Activated gamma-delta T cell treated with anti-CD3 and anti-CD28 coated beads, Interleukin-2, amount 50 U/mL, for 16 hours (primary cell): ENCODE measurements around the gene SEMA4A.
"Not testable (repeated sequence)": the region's sequence is repeated elsewhere in the genome, so short reads cannot be mapped to it uniquely, and the experiment has no call there.

ENCODE experiments used
- DNase-seq: peaks from one replicate; pipeline ENCODE4 v3.0.0-alpha.2; 2020; ENCODE audit warnings: low read depth

Gene SEMA4A

DNA sequence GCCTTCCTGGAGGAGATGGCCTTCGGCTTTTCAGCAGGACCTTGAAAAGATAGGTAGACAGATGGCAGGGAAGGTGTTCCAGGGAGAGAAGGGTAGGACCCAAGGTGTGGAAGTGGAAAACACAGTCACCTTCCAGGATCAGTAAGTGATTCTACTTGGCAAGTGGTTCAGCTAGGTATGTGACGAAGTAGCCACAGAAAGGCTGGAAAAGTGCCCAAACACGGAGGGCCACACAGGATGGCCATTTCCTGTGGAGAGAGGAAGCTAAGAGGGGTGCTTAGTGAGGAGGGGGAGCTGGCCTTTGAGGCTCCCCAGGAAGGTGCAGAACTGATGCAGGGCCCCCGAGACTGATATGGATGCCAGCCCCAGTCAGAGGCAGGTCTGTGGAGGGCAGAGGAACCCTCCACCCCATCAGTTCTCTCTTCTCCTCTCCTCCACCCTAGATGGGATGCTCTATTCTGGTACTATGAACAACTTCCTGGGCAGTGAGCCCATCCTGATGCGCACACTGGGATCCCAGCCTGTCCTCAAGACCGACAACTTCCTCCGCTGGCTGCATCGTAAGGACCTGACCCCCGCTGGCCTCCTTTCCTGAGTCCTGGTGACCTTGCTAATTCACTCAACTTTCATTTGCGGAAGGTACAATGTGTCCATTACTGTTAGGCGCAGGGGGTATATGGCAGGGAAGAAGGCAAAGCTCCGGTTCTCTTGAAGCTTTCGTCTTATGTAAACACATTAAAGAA is 6.8 kb downstream of the SEMA4A start:
- no peak for DNase-seq

DNA sequence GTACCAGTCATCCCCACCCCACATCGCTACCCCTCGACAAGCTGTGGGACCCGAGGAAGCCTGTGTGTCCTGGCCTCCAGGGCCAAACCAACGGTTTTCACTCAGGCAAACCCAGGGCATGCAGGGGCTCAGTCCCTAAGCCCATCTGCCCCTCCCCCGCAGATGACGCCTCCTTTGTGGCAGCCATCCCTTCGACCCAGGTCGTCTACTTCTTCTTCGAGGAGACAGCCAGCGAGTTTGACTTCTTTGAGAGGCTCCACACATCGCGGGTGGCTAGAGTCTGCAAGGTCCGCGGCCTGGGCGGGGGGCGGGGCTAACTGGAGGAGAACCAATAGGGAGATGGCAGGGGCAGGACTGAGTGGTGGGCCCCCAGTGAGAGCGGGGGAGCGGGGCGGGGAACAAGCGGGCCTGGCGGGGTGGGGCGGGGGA is 7.4 kb downstream of the SEMA4A start:
- DNase-seq: peak; percentile 57

DNA sequence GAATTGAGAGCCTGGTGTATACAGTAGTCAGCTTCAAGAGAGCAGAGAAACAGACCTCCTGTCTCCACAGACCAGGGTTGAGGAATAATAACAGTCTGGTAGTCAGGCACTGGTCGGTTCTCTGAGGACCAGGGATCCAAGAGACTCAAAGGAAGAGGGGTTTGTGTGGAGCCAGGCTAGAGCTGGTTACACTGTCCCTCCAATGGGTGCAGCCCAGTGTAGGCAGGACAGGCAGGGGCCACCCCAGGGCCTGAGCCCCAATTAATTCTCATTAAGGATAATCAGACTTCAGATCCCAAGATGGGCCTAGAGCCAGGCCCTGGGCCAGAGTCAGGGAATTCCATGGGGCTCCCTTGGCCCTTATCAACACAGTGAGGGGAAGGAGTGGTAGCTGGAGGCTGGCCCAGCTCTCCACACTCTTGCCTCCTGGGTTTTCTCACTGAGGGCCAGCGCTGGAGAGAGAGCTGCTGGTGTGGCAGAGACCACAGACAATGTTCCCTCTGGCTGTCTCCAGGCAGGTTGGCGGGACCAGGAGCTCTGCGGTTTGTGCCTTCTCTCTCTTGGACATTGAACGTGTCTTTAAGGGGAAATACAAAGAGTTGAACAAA is 9.1 kb downstream of the SEMA4A start:
- no peak for DNase-seq

DNA sequence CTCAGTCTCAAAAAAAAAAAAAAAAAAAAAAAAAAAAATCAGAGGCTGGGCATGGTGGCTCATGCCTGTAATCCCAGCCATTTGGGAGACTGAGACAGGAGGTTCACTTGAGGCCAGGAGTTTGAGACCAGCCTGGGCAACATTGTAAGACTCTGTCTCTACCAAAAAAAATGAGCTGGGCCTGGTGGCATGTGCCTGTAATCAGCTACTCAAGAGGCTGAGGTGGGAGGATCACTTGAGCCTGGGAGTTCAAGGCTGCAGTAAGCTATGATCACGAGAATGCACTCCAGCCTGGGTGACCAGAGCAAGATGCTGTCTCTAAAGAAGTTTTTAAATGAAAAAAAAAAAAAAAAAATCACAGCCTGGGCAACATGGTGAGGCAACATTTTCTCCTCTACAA is 10.3 kb downstream of the SEMA4A start:
- DNase-seq: no peak

DNA sequence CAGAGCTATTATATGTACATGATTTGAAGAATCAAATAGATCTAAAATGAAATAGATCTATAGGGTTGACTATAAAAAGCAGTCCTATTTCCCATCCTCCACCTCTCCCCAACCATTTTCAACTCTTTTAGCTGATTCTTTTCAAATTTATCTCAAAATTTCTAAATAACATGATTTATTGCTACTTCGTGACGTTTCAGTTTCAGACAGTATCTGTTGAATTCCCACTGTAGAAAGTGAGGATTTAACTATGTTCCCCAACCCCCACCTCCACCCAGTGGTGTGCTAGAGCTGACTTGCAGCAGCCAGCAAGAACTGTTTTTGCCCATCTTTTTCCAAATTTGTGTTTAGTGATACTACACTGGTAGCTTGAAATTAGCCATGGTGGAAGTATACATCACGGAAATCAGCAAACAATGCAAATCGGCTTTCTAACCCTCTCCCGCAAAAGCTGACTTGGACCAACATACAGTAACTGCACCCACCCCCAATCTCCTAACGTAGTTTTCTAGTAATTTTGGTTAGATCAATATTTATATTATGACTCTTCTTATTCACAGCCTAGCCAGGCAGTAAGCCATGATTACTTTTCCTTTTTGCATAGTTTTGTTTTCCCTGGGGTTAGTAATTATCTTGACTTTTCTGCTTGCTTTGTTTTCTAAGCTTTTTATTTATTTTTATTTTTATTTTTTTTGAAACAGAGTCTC is 10.9 kb downstream of the SEMA4A start:
- DNase-seq: no peak

DNA sequence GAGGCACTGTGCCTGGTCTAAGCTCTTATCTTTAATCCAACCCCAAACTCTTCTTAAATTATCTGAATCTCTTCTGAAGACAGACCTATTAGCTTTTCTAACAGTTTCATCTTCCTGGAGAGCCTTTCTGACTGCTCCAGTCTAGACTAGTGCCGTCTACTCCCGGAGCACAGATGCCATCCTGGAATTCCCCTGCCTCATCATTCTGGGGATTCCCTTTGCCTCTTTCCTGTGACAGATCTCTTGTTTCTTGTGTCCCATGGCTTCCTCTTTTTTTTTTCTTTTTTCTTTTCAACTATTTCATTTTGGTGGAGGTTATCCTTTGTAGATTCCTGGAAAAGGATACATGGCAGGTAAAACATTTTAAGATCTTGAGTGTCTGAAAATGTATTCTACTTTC is 11.7 kb downstream of the SEMA4A start:
- no peak for DNase-seq

DNA sequence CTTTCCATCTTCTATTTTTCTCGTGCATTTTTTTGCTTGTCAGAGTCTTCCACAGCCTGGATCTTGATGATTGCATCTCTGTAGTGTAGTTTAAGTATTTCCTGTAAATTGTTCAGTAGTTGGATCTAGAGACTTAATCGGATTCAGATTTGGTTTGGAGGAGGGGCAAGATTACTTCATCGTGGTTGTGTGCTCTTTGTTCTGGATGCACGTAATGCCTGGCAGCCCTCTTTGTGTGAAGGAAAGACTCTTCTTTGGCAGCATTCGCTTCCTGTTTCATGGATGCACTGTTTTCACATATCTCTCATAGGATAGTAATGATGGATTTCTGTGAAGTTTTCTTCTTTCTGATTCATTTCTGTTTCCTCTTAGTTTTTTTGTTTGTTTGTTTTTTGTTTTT is 14.2 kb downstream of the SEMA4A start:
- DNase-seq: no peak

DNA sequence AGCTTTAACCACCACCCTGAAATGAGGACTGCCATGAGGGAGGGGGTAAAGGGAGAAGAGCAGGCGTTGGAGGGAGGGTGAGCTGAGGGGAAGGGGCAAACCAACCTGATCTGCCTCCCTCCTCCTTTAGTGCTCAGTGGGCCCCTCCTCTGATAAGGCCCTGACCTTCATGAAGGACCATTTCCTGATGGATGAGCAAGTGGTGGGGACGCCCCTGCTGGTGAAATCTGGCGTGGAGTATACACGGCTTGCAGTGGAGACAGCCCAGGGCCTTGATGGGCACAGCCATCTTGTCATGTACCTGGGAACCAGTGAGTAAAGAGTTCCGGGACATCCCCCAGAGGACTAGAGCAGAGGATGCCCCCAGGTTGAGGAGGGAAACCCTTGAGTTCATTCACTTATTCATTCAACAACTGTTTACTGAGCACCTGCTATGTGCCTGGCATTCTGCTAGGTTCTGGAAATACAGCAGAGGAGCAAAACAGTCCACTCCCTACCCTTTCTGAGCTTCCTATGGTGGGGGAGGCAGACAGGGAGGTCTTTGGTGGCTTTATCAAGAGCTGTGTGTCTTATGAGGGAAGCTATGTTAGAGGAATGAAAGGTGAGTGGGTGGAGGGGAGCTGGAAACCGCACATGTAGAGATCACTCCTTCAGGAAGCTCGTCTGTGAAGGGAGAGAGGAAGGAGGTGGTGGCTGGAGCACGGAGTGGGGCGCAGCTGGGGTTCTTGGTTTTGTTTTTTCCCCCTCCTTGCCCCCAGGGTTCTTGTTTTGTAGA is 19.5 kb downstream of the SEMA4A start:
- no peak for DNase-seq

DNA sequence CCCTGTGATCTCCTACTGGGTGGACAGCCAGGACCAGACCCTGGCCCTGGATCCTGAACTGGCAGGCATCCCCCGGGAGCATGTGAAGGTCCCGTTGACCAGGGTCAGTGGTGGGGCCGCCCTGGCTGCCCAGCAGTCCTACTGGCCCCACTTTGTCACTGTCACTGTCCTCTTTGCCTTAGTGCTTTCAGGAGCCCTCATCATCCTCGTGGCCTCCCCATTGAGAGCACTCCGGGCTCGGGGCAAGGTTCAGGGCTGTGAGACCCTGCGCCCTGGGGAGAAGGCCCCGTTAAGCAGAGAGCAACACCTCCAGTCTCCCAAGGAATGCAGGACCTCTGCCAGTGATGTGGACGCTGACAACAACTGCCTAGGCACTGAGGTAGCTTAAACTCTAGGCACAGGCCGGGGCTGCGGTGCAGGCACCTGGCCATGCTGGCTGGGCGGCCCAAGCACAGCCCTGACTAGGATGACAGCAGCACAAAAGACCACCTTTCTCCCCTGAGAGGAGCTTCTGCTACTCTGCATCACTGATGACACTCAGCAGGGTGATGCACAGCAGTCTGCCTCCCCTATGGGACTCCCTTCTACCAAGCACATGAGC is 23.3 kb downstream of the SEMA4A start:
- DNase-seq: no peak

DNA sequence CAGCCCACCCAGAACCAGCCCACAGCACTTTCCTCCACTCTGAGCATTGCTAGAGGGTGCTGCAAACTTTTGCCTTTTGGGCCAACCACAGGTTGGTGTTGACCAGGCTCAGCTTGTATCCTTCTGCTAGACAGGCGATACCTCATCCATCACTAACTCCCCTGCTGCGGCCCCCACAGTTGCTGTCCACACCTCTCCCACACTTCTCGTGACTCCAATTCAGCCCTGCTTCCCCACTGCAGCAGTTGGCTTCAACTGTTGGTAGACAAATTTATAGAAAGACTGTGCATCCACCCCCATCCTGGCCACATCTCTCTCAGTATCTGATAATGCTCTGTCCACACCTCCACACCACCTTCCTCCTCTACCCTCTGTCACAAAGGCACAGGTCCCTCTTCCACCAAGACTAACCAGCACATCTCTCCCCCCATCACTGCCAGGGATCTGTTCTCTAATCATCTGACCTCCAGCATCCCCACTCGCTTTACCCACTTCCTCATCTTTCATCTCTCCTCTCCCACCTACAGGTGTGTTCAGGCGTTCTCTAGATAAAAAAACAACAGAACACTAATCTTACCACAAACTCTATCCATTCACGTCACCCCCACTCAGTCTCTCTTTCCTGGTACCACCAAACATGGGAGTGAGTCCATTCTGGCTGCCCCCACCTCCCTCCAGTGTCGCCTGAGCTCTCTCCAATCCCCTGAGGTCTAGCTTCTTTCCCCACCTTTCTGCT is 24.7 kb downstream of the SEMA4A start:
- no peak for DNase-seq

DNA sequence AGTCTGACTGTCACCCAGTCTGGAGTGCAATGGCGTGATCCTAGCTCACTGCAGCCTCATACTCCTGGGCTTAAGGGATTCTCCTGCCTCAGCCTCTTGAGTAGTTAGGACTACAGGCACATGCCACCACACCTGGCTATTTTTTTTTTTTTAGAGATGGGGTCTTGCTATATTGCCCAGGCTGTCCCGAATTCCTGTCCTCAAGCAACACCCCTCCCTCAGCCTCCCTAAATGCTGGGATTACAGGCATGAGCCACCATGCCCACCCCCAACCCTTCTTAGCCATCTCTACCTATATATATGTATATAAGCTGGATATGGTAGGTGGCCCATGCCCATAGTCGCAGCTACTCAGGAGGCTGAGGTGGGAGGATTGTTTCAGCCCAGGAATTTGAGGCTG is 27.1 kb downstream of the SEMA4A start:
- DNase-seq: no peak

DNA sequence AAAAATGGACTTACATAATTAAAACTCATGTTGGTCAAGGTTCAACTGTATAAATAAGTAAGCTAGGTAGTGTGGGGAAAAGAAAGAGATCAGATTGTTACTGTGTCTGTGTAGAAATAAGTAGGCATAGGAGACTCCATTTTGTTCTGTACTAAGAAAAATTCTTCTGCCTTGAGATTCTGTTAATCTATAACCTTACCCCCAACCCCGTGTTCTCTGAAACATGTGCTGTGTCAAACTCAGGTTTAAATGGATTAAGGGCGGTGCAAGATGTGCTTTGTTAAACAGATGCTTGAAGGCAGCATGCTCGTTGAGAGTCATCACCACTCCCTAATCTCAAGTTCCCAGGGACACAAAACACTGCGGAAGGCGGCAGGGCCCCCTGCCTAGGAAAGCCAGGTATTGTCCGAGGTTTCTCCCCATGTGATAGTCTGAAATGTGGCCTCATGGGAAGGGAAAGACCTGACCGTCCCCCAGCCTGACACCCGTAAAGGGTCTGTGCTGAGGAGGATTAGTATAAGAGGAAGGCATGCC is 28.1 kb downstream of the SEMA4A start:
- DNase-seq: not testable (repeated sequence)

DNA sequence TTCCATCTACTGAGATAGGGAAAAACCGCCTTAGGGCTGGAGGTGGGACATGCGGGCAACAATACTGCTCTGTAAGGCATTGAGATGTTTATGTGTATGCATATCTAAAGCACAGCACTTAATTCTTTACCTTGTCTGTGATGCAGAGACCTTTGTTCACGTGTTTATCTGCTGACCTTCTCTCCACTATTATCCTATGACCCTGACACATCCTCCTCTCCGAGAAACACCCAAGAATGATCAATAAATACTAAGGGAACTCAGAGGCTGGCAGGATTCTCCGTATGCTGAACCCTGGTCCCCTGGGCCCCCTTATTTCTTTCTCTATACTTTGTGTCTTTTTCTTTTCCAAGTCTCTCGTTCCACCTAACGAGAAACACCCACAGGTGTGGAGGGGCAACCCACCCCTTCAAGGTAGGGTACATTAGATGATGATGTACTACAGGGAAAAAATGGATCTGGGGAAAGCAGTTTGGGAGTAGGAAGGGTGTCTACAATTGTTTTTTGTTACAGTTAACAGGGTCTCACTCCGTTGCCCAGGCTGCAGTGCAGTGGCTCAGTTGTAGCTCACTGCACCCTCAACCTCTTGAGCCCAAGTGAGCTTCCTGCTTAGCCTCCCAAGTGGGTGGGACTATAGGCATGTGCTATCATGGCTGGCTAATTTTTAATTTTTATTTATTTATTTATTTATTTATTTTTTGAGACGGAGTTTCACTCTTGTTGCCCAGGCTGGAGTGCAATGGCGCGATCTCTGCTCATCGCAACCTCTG is 28.8 kb downstream of the SEMA4A start:
- DNase-seq: not testable (repeated sequence)

DNA sequence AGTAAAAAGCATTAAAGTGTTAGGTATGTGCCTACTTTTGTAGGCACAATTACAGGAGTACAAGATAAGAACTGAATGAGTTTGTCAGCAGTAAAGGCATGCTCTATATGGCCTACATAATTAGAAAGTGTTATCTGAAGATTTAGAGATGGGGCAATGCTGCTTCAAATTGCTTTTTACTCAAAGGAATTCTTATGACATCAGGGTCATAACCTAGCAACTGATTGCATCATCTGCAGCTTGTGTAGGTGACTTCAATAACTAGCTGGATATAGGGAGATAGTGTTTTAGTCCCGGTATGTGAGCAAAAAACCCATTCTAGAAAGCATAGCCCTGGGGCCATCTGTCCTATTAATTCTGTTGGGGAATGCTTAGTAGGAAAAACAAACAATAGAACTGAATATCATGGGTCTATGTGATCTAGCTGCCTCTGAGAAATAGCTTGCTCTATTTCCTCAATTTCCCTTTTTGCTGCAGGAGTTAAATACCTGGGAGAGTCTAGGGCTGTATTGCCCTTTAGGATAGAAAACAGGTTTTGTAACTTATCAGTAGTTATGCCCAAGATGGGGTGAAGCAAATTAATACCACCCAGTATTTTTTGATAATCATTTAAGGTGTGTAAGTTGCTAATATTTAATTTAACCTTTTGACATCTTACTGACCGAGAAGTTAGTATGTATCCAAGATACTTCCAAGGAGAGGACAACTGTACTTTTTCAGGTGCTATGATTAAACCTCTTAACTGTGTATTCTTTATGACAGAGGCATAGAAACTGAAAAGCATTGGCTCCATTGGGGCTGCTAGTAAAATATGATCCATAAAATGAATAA is 33.2 kb downstream of the SEMA4A start:
- DNase-seq: not testable (repeated sequence)

DNA sequence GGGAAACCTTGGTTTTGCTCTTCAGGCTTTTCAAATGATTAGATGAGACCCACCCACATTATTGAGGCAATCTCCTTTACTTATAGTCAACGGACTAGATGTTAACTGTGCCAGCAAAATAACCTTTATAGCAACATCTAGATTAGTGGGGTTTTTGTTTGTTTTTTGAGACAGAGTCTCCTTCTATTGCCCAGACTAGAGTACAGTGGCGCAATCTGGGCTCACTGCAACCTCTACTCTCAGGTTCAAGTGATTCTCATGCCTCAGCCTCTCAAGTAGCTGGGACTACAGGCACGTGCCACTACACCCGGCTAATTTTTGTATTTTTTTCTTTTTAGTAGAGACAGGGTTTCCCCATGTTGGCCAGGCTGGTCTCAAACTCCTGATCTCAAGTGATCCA is 36.9 kb downstream of the SEMA4A start:
- not testable (repeated sequence) for DNase-seq

DNA sequence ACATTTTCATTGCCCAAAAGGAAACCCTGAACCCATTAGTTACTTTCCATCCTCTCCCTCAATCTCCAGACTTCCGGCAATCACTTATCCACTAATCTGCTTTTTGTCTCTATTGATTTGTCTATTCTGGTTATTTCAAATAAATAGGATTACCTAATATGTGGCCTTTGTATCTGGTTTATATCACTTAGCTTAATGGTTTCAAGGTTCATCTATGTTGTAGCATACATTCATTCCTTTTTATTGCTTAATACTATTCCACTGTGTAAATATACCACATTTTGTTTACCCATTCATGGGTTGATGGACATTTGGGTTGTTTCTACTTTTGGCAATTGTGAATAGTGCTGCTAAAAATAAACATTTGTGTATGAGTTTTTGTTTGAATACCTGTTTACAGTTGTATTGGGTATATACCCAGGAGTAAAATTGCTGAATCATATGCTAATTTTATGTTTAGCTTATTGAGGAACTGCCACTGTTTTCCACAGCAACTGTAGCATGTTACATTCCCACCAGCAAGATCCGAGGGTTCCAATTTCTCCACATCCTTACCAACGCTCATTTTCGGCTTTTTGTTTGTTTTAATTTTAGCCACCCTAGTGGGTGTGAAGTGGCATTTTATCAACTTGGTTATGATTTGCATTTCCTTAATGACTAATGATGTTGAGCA is 38.0 kb downstream of the SEMA4A start:
- no peak for DNase-seq

DNA sequence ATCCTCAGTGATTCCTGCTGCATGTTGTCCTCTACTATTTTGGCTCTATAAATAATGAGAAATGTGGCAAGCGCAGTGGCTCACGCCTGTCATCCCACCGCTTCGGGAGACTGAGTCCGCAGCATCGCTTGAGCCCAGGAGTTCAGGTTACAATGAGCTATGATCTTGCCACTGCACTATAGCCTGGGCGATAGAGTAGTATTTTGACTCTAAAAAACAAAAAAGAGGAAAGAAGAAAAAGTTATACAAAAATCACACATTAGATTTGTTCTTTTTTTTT is 39.8 kb downstream of the SEMA4A start:
- DNase-seq: no peak

DNA sequence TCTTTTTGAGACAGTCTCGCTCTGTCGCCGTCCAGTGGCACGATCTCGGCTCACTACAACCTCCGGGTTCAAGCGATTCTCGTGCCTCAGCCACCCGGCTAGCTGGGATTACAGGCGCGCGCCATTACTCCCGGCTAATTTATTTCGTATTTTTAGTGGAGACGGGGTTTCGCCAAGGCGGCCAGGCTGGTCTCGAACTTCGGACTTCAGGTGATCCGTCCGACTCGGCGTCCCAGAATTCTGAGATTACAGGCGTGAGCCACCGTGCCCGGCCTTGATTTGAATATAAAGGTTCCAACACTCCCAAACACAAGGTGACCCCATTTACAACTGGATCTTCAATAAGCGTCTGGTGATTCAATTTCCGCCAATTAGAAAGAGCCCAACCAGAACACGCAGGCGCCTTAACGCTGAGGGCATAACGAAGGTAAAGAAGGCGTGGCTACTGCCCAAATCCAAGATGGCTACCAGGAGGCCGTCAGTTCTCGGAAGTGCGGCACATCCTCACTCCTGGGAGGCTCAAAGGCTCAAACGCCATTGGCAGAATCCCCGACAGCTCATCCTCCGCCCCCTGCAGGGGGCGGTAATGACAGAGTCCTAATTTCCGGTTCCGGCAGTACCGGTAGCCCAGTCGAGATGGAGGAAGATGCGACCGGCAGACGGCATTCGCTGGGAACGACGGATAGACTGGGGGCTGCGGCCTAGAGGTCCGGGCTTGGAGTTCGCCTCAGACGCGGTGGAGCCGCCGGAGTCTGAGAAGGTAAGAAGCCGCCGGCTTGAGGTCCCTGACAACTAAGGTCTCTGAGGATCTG is 40.3 kb downstream of the SEMA4A start, which contains the start of gene SLC25A44:
Gene SLC25A44, plus strand, starts transcription at position 617 of the 812 bp plus-strand sequence. CDS start 5,744 bp downstream, outside the sequence.
- DNase-seq: peak; percentile 96
